SK-N-SH (cell line): ENCODE measurements around the gene SRCIN1. TPM values are rescaled to one million over a fixed set of nuclear protein-coding genes. Genes with fewer than 3 reads are reported as not detected.

Experiments
- CTCF ChIA-PET: fragments of 300-600, 350-600 bp; formaldehyde crosslinking; extraction: SDS; loops from one replicate; lab custom pipeline; 2021; lab: Yijun Ruan, JAX
- POLR2A ChIA-PET: fragments of 350-600 bp; sonication (Branson Sonifier 250); formaldehyde crosslinking; extraction: SDS; loops from one replicate; lab custom pipeline; 2020; ENCODE audit warnings: antibody characterized with exemption, inconsistent platforms; lab: Yijun Ruan, JAX
- DNase-seq: peaks from one replicate; pipeline ENCODE4 v3.0.0; 2012
- H2AFZ ChIP-seq: fragments of 200-600 bp; sonication (generic); 2 replicates; pipeline ENCODE4 v1.8.1; 2016; ENCODE audit warnings: antibody characterized with exemption, mild to moderate bottlenecking, low read depth
- H3F3A ChIP-seq: fragments of 200-600 bp; sonication (generic); replicated peaks from 2 replicates; pipeline ENCODE3; 2016; ENCODE audit warnings: antibody characterized with exemption, mild to moderate bottlenecking; ENCODE audit not compliant: insufficient read depth
- H3K27ac ChIP-seq, 2 experiments: fragments of 200-500 bp in 1 of 2; fragments of 200-600 bp in 1 of 2; sonication (Bioruptor generic) in 1 of 2; sonication (generic), shearing (Covaris generic) in 1 of 2; 2 replicates each; pipeline versions ENCODE4 v1.5.1 to v1.6.1; 2014 to 2016; ENCODE audit warnings: low read depth in 2 of 2, inconsistent platforms in 1 of 2, low read length in 1 of 2, mild to moderate bottlenecking in 1 of 2, mixed read lengths in 1 of 2
- H3K27me3 ChIP-seq: fragments of 200-600 bp; sonication (generic), shearing (Covaris generic); 2 replicates; pipeline ENCODE4 v1.6.1; 2016; ENCODE audit warnings: mixed run types; ENCODE audit not compliant: insufficient read depth
- H3K36me3 ChIP-seq, 2 experiments: fragments of 200-500 bp in 1 of 2; fragments of 200-600 bp in 1 of 2; sonication (Bioruptor generic) in 1 of 2; sonication (generic) in 1 of 2; replicated peaks in 1 of 2; 2 replicates each; pipeline versions ENCODE3 to v1.5.1; 2014 to 2016; ENCODE audit warnings: low read length in 1 of 2, mild to moderate bottlenecking in 1 of 2; ENCODE audit not compliant: insufficient read depth in 2 of 2, control insufficient read depth in 1 of 2
- H3K4me1 ChIP-seq, 2 experiments: fragments of 200-500 bp in 1 of 2; fragments of 200-600 bp in 1 of 2; sonication (Bioruptor generic) in 1 of 2; sonication (generic), shearing (Covaris generic) in 1 of 2; 2 replicates each; pipeline versions ENCODE4 v1.5.1 to v1.6.1; 2014 to 2016; ENCODE audit warnings: low read depth in 1 of 2, low read length in 1 of 2, mixed run types in 1 of 2; ENCODE audit not compliant: insufficient read depth in 2 of 2, control insufficient read depth in 1 of 2
- H3K4me2 ChIP-seq: fragments of 200-600 bp; sonication (generic), shearing (Covaris generic); 2 replicates; pipeline ENCODE4 v1.6.1; 2017; ENCODE audit warnings: mixed run types
- H3K4me3 ChIP-seq, 2 experiments: fragments of 200-500 bp in 1 of 2; fragments of 200-600 bp in 1 of 2; sonication (Bioruptor generic) in 1 of 2; sonication (generic), shearing (Covaris generic) in 1 of 2; 2 replicates each; pipeline versions ENCODE4 v1.5.1 to v1.8.1; 2014 to 2016; ENCODE audit warnings: low read depth in 2 of 2, inconsistent platforms in 1 of 2, low read length in 1 of 2, mild to moderate bottlenecking in 1 of 2, mixed read lengths in 1 of 2, moderate library complexity in 1 of 2
- H3K79me2 ChIP-seq: fragments of 200-600 bp; sonication (generic); 2 replicates; pipeline ENCODE4 v1.8.1; 2017; ENCODE audit warnings: mild to moderate bottlenecking; ENCODE audit not compliant: insufficient read depth
- H3K9ac ChIP-seq: fragments of 200-600 bp; sonication (generic); 2 replicates; pipeline ENCODE4 v1.6.1; 2017; ENCODE audit warnings: mixed run types
- H3K9me2 ChIP-seq: fragments of 200-600 bp; sonication (generic); 2 replicates; pipeline ENCODE4 v1.6.1; 2017; ENCODE audit warnings: mixed run types
- H3K9me3 ChIP-seq: fragments of 200-600 bp; sonication (generic); 2 replicates; pipeline ENCODE4 v1.6.1; 2017; ENCODE audit warnings: mixed run types, mild to moderate bottlenecking, moderate library complexity
- H4K20me1 ChIP-seq: fragments of 200-600 bp; sonication (generic); 2 replicates; pipeline ENCODE4 v1.6.1; 2017; ENCODE audit warnings: mild to moderate bottlenecking, mixed run types; ENCODE audit not compliant: insufficient read depth
- CHD2 ChIP-seq: fragments of 150-350 bp; IDR thresholded peaks from 2 replicates; pipeline ENCODE4 v1.6.1; 2018; ENCODE audit warnings: low read length; ENCODE audit not compliant: partially characterized antibody
- ELF1 ChIP-seq: IDR thresholded peaks from 2 replicates; pipeline ENCODE4 v1.4.0; 2012
- EZH2phosphoT487 ChIP-seq: fragments of 200-600 bp; sonication (generic); IDR thresholded peaks from 2 replicates; pipeline ENCODE4 v1.6.1; 2017; ENCODE audit warnings: low read depth, mixed run types, mild to moderate bottlenecking, antibody characterized with exemption, moderate library complexity, borderline replicate concordance
- FOSL2 ChIP-seq: IDR thresholded peaks from 2 replicates; pipeline ENCODE4 v1.4.0; 2012; ENCODE audit warnings: low read depth, mild to moderate bottlenecking, moderate library complexity, borderline replicate concordance
- GATA2 ChIP-seq: sonication (generic); formaldehyde crosslinking; IDR thresholded peaks from 2 replicates; pipeline ENCODE4 v1.5.0; 2020; ENCODE audit warnings: mild to moderate bottlenecking, missing genetic modification reagents
- JUND ChIP-seq: IDR thresholded peaks from 2 replicates; pipeline ENCODE4 v1.4.0; 2012
- NFIC ChIP-seq: IDR thresholded peaks from 2 replicates; pipeline ENCODE4 v1.4.0; 2012; ENCODE audit warnings: borderline replicate concordance
- NRF1 ChIP-seq: IDR thresholded peaks from 2 replicates; pipeline ENCODE4 v1.6.1; 2012; ENCODE audit warnings: low read depth, mild to moderate bottlenecking, low read length
- RAD21 ChIP-seq: IDR thresholded peaks from 2 replicates; pipeline ENCODE4 v1.6.1; 2012; ENCODE audit warnings: mild to moderate bottlenecking, low read length
- RXRA ChIP-seq: IDR thresholded peaks from 2 replicates; pipeline ENCODE4 v1.4.0; 2012; ENCODE audit warnings: low read depth, mild to moderate bottlenecking, borderline replicate concordance
- SIN3A ChIP-seq: IDR thresholded peaks from 2 replicates; pipeline ENCODE4 v1.6.1; 2012; ENCODE audit warnings: low read depth, mild to moderate bottlenecking, low read length, moderate library complexity, borderline replicate concordance
- SMC3 ChIP-seq: IDR thresholded peaks from 2 replicates; pipeline ENCODE4 v1.6.1; 2012; ENCODE audit warnings: low read depth, low read length, improper control_type of control experiment
- TEAD4 ChIP-seq: IDR thresholded peaks from 2 replicates; pipeline ENCODE4 v1.4.0; 2012; ENCODE audit warnings: mild to moderate bottlenecking, borderline replicate concordance; ENCODE audit not compliant: insufficient read depth
- YY1 ChIP-seq: IDR thresholded peaks from 2 replicates; pipeline ENCODE4 v1.4.0; 2012; ENCODE audit warnings: low read depth, mild to moderate bottlenecking
- WGBS: methylation state at CpG from one replicate; pipeline ENCODE4 v1.1.6; 2017; ENCODE audit warnings: low lambda C conversion rate; 5-methylcytosine and 5-hydroxymethylcytosine counted together
- polyA plus RNA-seq, 3 experiments: library from polyadenylated mRNA; depleted of rRNA; stranded (reverse); fragments of >200 nt; gene quantifications; 2 replicates each; pipeline ENCODE4 v1.2.3, GENCODE V29; 2012
- TF ChIP-seq, protein P1 (sequence below): fragments of 150-350 bp; IDR thresholded peaks from 2 replicates; pipeline ENCODE4 v1.6.1; 2016; ENCODE audit warnings: mild to moderate bottlenecking, low read depth, low read length
- TF ChIP-seq, protein P2 (sequence below): IDR thresholded peaks from 2 replicates; pipeline ENCODE4 v1.4.0; 2012; ENCODE audit warnings: low read depth, borderline replicate concordance
- TF ChIP-seq, protein P3 (sequence below): IDR thresholded peaks from 2 replicates; pipeline ENCODE4 v1.4.0; 2012; ENCODE audit warnings: low read depth, borderline replicate concordance

The SRCIN1 gene
- polyA plus RNA-seq, 1 of the 3 experiments (the other 2 are of a cell fraction), result 1.0 TPM

- TF ChIP-seq RXRA (no peak), SIN3A (no peak), RAD21 (no peak), NRF1 (no peak), FOSL2 (no peak), NFIC (no peak), GATA2 (CRISPR knock-in tag) (no peak)
- TF ChIP-seq, protein P1, sequence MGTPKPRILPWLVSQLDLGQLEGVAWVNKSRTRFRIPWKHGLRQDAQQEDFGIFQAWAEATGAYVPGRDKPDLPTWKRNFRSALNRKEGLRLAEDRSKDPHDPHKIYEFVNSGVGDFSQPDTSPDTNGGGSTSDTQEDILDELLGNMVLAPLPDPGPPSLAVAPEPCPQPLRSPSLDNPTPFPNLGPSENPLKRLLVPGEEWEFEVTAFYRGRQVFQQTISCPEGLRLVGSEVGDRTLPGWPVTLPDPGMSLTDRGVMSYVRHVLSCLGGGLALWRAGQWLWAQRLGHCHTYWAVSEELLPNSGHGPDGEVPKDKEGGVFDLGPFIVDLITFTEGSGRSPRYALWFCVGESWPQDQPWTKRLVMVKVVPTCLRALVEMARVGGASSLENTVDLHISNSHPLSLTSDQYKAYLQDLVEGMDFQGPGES, result no peak
- TF ChIP-seq, protein P2, sequence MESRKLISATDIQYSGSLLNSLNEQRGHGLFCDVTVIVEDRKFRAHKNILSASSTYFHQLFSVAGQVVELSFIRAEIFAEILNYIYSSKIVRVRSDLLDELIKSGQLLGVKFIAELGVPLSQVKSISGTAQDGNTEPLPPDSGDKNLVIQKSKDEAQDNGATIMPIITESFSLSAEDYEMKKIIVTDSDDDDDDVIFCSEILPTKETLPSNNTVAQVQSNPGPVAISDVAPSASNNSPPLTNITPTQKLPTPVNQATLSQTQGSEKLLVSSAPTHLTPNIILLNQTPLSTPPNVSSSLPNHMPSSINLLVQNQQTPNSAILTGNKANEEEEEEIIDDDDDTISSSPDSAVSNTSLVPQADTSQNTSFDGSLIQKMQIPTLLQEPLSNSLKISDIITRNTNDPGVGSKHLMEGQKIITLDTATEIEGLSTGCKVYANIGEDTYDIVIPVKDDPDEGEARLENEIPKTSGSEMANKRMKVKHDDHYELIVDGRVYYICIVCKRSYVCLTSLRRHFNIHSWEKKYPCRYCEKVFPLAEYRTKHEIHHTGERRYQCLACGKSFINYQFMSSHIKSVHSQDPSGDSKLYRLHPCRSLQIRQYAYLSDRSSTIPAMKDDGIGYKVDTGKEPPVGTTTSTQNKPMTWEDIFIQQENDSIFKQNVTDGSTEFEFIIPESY, result no peak
- peaks cover 4% of the 10 kb centered on the region for H3F3A ChIP-seq
- no peak overlapping the region for H3K9ac ChIP-seq
- H3K36me3 ChIP-seq, result no peaks in the 10 kb centered on the region
- H4K20me1 ChIP-seq, result no peaks in the 10 kb centered on the region
- CTCF ChIA-PET, result interaction anchor here (0.8 to 1.8 kb wide), 6 partner anchors 7 to 105 kb away, joined by 3 to 8 read pairs (median 4); partner anchors contain the start of gene SRCIN1
- no peaks in the 10 kb centered on the region; a peak in 1 of 4 replicates for H3K4me1 ChIP-seq
- no peak overlapping the region for H2AFZ ChIP-seq
- no peaks in the 10 kb centered on the region for H3K9me3 ChIP-seq
- no peaks in the 10 kb centered on the region for H3K9me2 ChIP-seq
- H3K4me3 ChIP-seq, result no peak overlapping the region
- no peak overlapping the region for H3K27ac ChIP-seq
- H3K27me3 ChIP-seq, result no peaks in the 10 kb centered on the region; the same call in 1 of the 2 replicates
- POLR2A ChIA-PET, result no interaction called here
- H3K79me2 ChIP-seq, result no peaks in the 10 kb centered on the region
- no peak for DNase-seq
- no peak overlapping the region for H3K4me2 ChIP-seq
- WGBS, result 71% methylated on average over 7 of the region's 7 CpGs
These were observed 8.4 kb upstream of the SRCIN1 start for GRCh38 chr17:38613981-38614779.

DNA sequence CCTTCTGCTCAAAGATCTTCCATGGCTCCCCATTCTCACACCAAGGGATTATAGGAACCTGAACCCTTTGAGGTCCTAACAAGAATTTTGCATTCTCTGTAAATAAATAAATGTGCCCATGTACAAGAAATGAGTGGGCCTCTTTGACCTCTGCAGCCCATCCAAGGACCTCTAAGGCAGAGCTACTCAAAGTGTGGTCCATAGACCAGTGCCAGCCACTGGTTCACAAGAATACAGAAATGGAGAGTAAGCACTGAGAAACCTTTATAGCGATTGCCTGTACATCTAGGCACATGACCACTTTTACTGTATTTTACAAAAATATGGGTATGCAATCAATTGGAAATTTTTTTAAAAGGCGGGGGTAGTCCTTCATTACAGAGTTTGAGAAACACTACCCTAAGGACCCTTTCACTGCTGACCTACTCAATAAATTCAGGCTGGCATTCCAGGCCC is 7.8 kb upstream of the SRCIN1 start:
- CTCF ChIA-PET, result interaction anchor here (0.8 to 1.2 kb wide), 3 partner anchors 8 to 50 kb away, joined by 3 to 4 read pairs (median 3); partner anchors contain the start of gene SRCIN1
- WGBS, result 53% methylated on average over 2 of the region's 2 CpGs
- TF ChIP-seq, protein P3, sequence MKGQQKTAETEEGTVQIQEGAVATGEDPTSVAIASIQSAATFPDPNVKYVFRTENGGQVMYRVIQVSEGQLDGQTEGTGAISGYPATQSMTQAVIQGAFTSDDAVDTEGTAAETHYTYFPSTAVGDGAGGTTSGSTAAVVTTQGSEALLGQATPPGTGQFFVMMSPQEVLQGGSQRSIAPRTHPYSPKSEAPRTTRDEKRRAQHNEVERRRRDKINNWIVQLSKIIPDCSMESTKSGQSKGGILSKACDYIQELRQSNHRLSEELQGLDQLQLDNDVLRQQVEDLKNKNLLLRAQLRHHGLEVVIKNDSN, result no peak
- no peak for TF ChIP-seq SMC3
- TF ChIP-seq NRF1, result no peak
- no peak for TF ChIP-seq CHD2
- TF ChIP-seq TEAD4, result no peak
- TF ChIP-seq RAD21, result no peak
- TF ChIP-seq YY1, result no peak
- no peak for TF ChIP-seq EZH2phosphoT487
- TF ChIP-seq NFIC, result no peak
- TF ChIP-seq JUND, result no peak
- TF ChIP-seq, protein P2, result no peak
- no peak for TF ChIP-seq ELF1
- TF ChIP-seq, protein P1, result no peak
- no peak for TF ChIP-seq SIN3A

More for the DNA sequence above, 7.8 kb upstream of the SRCIN1 start:
- no peaks in the 10 kb centered on the region for H4K20me1 ChIP-seq
- no peak for DNase-seq
- no peaks in the 10 kb centered on the region; a peak in 1 of 4 replicates for H3K4me1 ChIP-seq
- H2AFZ ChIP-seq, result no peak overlapping the region
- no peaks in the 10 kb centered on the region for H3K9me2 ChIP-seq
- no peak overlapping the region for H3K9ac ChIP-seq
- no peaks in the 10 kb centered on the region; the same call in 1 of the 2 replicates for H3K27me3 ChIP-seq
- no peaks in the 10 kb centered on the region for H3K36me3 ChIP-seq
- H3K4me3 ChIP-seq, result no peak overlapping the region
- no peak overlapping the region for H3K27ac ChIP-seq
- peaks cover 4% of the 10 kb centered on the region for H3F3A ChIP-seq
- no peaks in the 10 kb centered on the region for H3K79me2 ChIP-seq
- POLR2A ChIA-PET, result no interaction called here
- no peaks in the 10 kb centered on the region for H3K9me3 ChIP-seq
- no peak overlapping the region for H3K4me2 ChIP-seq
